Measurements from ENCODE around the gene FCER1A.

FCER1A gene

DNA sequence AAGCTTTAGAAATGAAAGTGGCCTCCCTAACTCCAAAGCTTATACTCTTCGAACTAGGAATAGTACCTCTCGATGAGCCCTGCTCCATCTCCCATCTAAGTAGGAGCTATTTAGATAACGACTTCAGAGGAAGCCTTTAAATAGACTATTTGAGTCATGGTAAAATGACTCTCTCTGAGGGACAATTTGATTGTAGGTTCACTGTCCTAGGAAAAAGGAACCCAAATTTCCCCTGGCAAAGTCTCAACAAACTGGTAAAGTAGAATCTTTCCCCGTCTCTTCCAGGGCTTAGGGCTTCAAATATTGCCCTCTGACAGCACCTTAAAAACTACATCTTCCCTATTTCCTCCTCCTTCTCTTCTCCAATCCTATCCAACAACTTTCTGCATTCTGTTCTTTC is 2.0 kb upstream of the FCER1A start:
- no peaks in the 10 kb centered on the region for H3K36me3 ChIP-seq (ENCODE audit: control insufficient read depth, insufficient read depth, low read length)
- DNase-seq (ENCODE audit: extremely low read depth, insufficient read length): no peak
- TF ChIP-seq CTCF (IDR thresholded peaks at IDR 0.05; ENCODE audit: insufficient read depth, low read length, poor library complexity, severe bottlenecking): no peak

DNA sequence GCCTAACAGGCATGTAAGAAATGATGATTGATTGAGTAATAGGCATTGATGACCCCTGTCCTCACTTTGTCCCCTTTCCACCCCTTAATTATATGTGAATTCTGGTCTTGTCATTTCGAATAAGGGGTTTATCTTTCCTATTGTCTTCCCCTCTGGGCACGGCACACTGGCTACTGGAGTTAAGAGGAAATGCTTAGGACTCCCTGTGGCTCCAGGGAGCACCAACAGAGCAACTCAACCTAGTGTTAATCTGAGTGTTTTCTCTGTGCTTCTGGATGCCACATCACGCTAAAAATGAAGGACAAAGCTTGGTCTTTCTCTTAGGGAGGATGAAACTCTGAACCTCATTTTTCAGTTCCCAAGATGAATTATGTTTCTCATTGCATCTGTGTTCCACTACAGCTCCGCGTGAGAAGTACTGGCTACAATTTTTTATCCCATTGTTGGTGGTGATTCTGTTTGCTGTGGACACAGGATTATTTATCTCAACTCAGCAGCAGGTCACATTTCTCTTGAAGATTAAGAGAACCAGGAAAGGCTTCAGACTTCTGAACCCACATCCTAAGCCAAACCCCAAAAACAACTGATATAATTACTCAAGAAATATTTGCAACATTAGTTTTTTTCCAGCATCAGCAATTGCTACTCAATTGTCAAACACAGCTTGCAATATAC is 5.3 kb downstream of the FCER1A start:
- H3K4me3 ChIP-seq (replicated peaks; ENCODE audit: low read depth, low read length): no peak overlapping the region

More for the DNA sequence above, 2.0 kb upstream of the FCER1A start:
- no peak overlapping the region for H3K4me3 ChIP-seq (replicated peaks; ENCODE audit: low read depth, low read length)
- no peaks in the 10 kb centered on the region for H3K27me3 ChIP-seq (replicated peaks; ENCODE audit: control insufficient read depth, insufficient read depth, low read length)

GRCh38 chr1:159311679-159312078 is 9.5 kb downstream of the FCER1A start:
- DNase-seq (ENCODE audit: extremely low read depth, insufficient read length): no peak

More for the DNA sequence above, 5.3 kb downstream of the FCER1A start:
- Histone ChIP-seq H3K36me3 (ENCODE audit: control insufficient read depth, insufficient read depth, low read length) (no peaks in the 10 kb centered on the region), H3K27me3 (replicated peaks; ENCODE audit: control insufficient read depth, insufficient read depth, low read length) (no peaks in the 10 kb centered on the region)
- no peak for DNase-seq (ENCODE audit: extremely low read depth, insufficient read length)
- no peak for TF ChIP-seq CTCF (IDR thresholded peaks at IDR 0.05; ENCODE audit: insufficient read depth, low read length, poor library complexity, severe bottlenecking)

DNA sequence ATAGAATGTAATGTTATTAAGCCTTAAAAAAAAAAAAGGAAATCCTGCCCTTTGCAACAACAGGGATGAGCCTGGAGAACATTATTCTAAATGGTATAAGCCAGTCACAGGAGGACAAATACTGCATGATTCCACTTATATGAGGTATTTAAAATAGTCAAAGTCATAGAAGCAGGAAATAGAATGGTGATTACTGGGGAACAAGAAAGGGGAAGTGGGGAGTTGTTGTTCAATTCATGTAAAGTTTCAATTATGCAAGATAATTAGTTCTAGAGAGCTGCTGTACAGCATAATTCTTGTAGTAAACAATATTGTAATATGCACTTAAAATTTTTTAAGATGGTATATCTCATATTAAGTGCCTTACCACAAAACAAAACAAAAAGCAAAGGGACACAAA is 13.2 kb downstream of the FCER1A start:
- TF ChIP-seq CTCF (IDR thresholded peaks at IDR 0.05; ENCODE audit: insufficient read depth, low read length, poor library complexity, severe bottlenecking): no peak
- H3K27me3 ChIP-seq (replicated peaks; ENCODE audit: control insufficient read depth, insufficient read depth, low read length): no peaks in the 10 kb centered on the region
- DNase-seq (ENCODE audit: extremely low read depth, insufficient read length): no peak
- H3K4me3 ChIP-seq (replicated peaks; ENCODE audit: low read depth, low read length): no peak overlapping the region
- no peaks in the 10 kb centered on the region for H3K36me3 ChIP-seq (ENCODE audit: control insufficient read depth, insufficient read depth, low read length)

More at GRCh38 chr1:159311679-159312078, 9.5 kb downstream of the FCER1A start:
- Histone ChIP-seq H3K36me3 (ENCODE audit: control insufficient read depth, insufficient read depth, low read length) (no peaks in the 10 kb centered on the region), H3K4me3 (replicated peaks; ENCODE audit: low read depth, low read length) (no peak overlapping the region), H3K27me3 (replicated peaks; ENCODE audit: control insufficient read depth, insufficient read depth, low read length) (no peaks in the 10 kb centered on the region)
- no peak for TF ChIP-seq CTCF (IDR thresholded peaks at IDR 0.05; ENCODE audit: insufficient read depth, low read length, poor library complexity, severe bottlenecking)

- no peak for DNase-seq (ENCODE audit: extremely low read depth, insufficient read length)
These were observed 16.8 kb downstream of the FCER1A start for GRCh38 chr1:159318784-159319551.

More at GRCh38 chr1:159318784-159319551, 16.8 kb downstream of the FCER1A start:
- TF ChIP-seq CTCF (IDR thresholded peaks at IDR 0.05; ENCODE audit: insufficient read depth, low read length, poor library complexity, severe bottlenecking): no peak
- Histone ChIP-seq H3K36me3 (ENCODE audit: control insufficient read depth, insufficient read depth, low read length) (no peaks in the 10 kb centered on the region), H3K27me3 (replicated peaks; ENCODE audit: control insufficient read depth, insufficient read depth, low read length) (no peaks in the 10 kb centered on the region), H3K4me3 (replicated peaks; ENCODE audit: low read depth, low read length) (no peak overlapping the region)
